Cardiac muscle cell (in vitro differentiated cells and primary cell): Measurements from ENCODE around the gene SDF2L1. TPM values are rescaled to one million over a fixed set of nuclear protein-coding genes. Genes with fewer than 3 reads are reported as not detected.

Experiments used
- DNase-seq, 2 donors: peaks; one replicate each; pipeline versions ENCODE4 v3.0.0 to v3.0.0-alpha.2; 2010 to 2017; ENCODE audit warnings: low read depth in 1 of 2, low spot score in 1 of 2
- H3K27ac ChIP-seq: fragments of 200-600 bp; sonication (generic); 2 replicates; pipeline ENCODE4 v1.5.1; 2016
- H3K27me3 ChIP-seq: fragments of 200-600 bp; sonication (generic); 2 replicates; pipeline ENCODE4 v1.6.0; 2016; ENCODE audit warnings: control low read depth
- H3K36me3 ChIP-seq: fragments of 200-600 bp; sonication (generic); 2 replicates; pipeline ENCODE4 v1.5.1; 2016; ENCODE audit warnings: control low read depth
- H3K4me1 ChIP-seq: fragments of 200-600 bp; sonication (generic); 2 replicates; pipeline ENCODE4 v1.8.1; 2017; ENCODE audit warnings: low read depth, mild to moderate bottlenecking, mixed run types
- H3K4me3 ChIP-seq: fragments of 200-600 bp; sonication (generic); 2 replicates; pipeline ENCODE4 v1.5.1; 2016; ENCODE audit warnings: mild to moderate bottlenecking
- H3K9me3 ChIP-seq: fragments of 200-600 bp; sonication (generic); 2 replicates; pipeline ENCODE4 v1.5.1; 2017; ENCODE audit warnings: low read depth, mild to moderate bottlenecking, control low read depth
- CTCF ChIP-seq: IDR thresholded peaks from 2 replicates; pipeline ENCODE4 v1.5.1; 2012; ENCODE audit warnings: low read depth, mild to moderate bottlenecking, low read length
- polyA plus RNA-seq: library from polyadenylated mRNA; unstranded; fragments of >200 nt; fragmentation: Nextera tagmentation; extraction: Ambion mirVana; gene quantifications from 2 replicates; pipeline ENCODE4 v1.2.1, GENCODE V29; 2016
- total RNA-seq: library from RNA; depleted of rRNA; stranded (reverse); fragments of >200 nt; gene quantifications from 2 replicates; pipeline ENCODE4 v1.2.3, GENCODE V29; 2016

The SDF2L1 gene
- total and polyA plus RNA-seq, 2 experiments from 2014 or later, result 26.8 to 127 TPM

- H3K4me3 ChIP-seq, result peak overlapping the region; percentile 32
- no peak for DNase-seq
- H3K27ac ChIP-seq, result no peak overlapping the region
- TF ChIP-seq CTCF, result no peak
- no peaks in the 10 kb centered on the region for H3K9me3 ChIP-seq
- H3K27me3 ChIP-seq, result no peaks in the 10 kb centered on the region
- H3K4me1 ChIP-seq, result peaks cover 13% of the 10 kb centered on the region
- H3K36me3 ChIP-seq, result no peaks in the 10 kb centered on the region
These were observed 10.7 kb downstream of the SDF2L1 start for GRCh38 chr22:21652547-21653545.

DNA sequence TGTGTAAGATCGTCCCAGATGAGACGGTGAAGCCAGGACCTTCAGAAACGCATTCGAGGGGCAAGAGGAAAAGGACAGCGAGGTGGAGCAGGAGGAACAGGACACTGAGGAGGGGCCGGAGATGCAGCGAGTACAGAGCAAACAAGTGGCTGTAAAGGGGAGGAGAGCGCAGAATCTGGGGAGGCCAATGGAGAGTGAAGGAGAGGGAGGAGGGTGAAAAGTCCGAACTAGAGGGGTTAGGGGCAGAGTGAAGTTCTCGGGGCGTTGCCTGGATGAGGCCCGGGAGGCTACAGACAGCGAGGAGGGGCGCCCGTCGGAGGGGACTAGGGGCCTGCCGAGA is 14.9 kb downstream of the SDF2L1 start:
- DNase-seq, result no peak
- no peak for TF ChIP-seq CTCF
- Histone ChIP-seq H3K36me3 (no peaks in the 10 kb centered on the region), H3K4me1 (peaks cover 4% of the 10 kb centered on the region), H3K27ac (no peak overlapping the region), H3K4me3 (peak overlapping the region; percentile 35), H3K27me3 (no peaks in the 10 kb centered on the region), H3K9me3 (no peaks in the 10 kb centered on the region)

DNA sequence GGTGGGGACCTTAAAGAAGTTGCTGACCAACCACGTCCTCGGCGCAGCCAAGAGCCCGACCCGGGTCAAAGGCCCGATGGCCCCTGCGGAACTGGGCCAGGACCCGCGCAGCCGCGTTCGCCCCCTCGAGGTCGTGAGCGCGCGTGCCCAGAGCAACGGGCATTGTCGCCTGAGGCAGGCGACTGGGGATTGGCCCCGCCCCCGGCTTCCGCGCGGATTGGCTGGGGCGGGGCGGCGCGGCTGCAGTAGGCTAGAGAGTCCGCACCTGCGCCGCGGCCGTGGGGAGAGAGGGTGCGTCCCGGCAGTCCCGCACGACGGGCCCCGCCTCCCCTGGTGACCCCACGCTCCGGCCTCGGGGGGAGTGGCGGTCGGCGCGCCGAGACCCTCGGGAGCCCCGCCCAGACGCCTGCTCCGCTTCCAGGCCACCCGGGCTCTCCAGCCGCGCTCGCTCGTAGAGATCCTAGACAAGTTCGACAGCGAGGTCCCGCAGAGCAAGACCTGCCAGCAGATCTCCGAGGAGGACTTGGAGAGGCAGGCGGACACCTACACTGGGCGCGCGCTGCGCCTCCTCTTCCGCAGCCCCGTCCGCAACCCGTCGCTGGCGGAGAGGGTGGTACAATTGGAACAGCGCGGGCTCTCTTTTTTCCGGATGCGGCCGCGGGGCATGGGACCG is 15.4 kb downstream of the SDF2L1 start:
- Histone ChIP-seq H3K36me3 (no peaks in the 10 kb centered on the region), H3K27ac (no peak overlapping the region), H3K4me1 (peaks cover 3% of the 10 kb centered on the region), H3K4me3 (peak overlapping the region; percentile 35), H3K9me3 (no peaks in the 10 kb centered on the region), H3K27me3 (no peaks in the 10 kb centered on the region)
- DNase-seq, result peak; percentile 15 to 88
- no peak for TF ChIP-seq CTCF

GRCh38 chr22:21659864-21660525 is 17.9 kb downstream of the SDF2L1 start:
- no peak for DNase-seq
- Histone ChIP-seq H3K9me3 (no peaks in the 10 kb centered on the region), H3K27ac (no peak overlapping the region), H3K4me1 (no peaks in the 10 kb centered on the region), H3K36me3 (no peaks in the 10 kb centered on the region), H3K27me3 (no peaks in the 10 kb centered on the region), H3K4me3 (no peak overlapping the region)
- no peak for TF ChIP-seq CTCF

DNA sequence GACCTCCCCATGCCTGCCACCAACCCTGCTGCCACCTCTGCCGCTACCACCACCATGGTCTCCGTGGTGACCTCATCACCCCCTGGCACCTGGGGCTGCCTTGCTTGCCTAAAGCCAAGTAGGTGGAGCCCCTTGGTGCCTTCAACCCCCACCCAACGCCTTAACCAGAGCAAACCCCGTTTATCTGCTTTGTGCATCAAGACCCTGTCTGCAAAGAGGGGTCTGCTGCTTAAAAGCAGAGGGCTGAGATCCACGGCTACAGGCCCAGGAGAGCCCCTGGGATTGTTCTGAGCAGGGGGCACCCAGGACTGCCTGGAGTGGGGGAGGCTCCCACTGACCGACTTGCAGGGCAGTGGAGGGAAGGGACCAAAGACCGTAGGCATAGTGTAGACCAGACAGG is 18.8 kb downstream of the SDF2L1 start:
- Histone ChIP-seq H3K4me1 (no peaks in the 10 kb centered on the region), H3K4me3 (no peak overlapping the region), H3K27me3 (no peaks in the 10 kb centered on the region), H3K27ac (no peak overlapping the region), H3K9me3 (no peaks in the 10 kb centered on the region), H3K36me3 (no peaks in the 10 kb centered on the region)
- no peak for DNase-seq
- TF ChIP-seq CTCF, result no peak
